GM23248 (cell line): Measurements from ENCODE around the gene POMT1. TPM values are rescaled to one million over a fixed set of nuclear protein-coding genes. Genes with fewer than 3 reads are reported as not detected.

Source experiments
- DNase-seq: peaks from one replicate; pipeline ENCODE4 v3.0.0-alpha.2; 2015
- H2AFZ ChIP-seq: fragments of 200-600 bp; sonication (generic); 2 replicates; pipeline ENCODE4 v1.6.1; 2016; ENCODE audit warnings: antibody characterized with exemption
- H3F3A ChIP-seq: fragments of 200-600 bp; sonication (generic); 2 replicates; pipeline ENCODE4 v1.6.1; 2016; ENCODE audit warnings: mild to moderate bottlenecking, antibody characterized with exemption, mixed run types; ENCODE audit not compliant: insufficient read depth
- H3K27ac ChIP-seq: fragments of 200-600 bp; sonication (generic); 2 replicates; pipeline ENCODE4 v1.5.1; 2016; ENCODE audit warnings: mild to moderate bottlenecking
- H3K27me3 ChIP-seq: fragments of 200-600 bp; sonication (generic); replicated peaks from 2 replicates; pipeline ENCODE4 v1.6.1; 2016; ENCODE audit warnings: mild to moderate bottlenecking; ENCODE audit not compliant: insufficient read depth
- H3K36me3 ChIP-seq: fragments of 200-600 bp; sonication (generic); 2 replicates; pipeline ENCODE4 v1.6.1; 2016; ENCODE audit warnings: low read depth, mild to moderate bottlenecking
- H3K4me1 ChIP-seq: fragments of 200-600 bp; sonication (generic); 2 replicates; pipeline ENCODE4 v1.6.1; 2016; ENCODE audit warnings: mild to moderate bottlenecking; ENCODE audit not compliant: insufficient read depth
- H3K4me2 ChIP-seq: fragments of 200-600 bp; sonication (generic); one replicate; pipeline ENCODE4 v1.6.1; 2016; ENCODE audit warnings: mild to moderate bottlenecking; ENCODE audit not compliant: unreplicated experiment
- H3K4me3 ChIP-seq: fragments of 200-600 bp; sonication (generic); 2 replicates; pipeline ENCODE4 v1.5.1; 2016; ENCODE audit warnings: mild to moderate bottlenecking
- H3K79me2 ChIP-seq: fragments of 200-600 bp; sonication (generic); 2 replicates; pipeline ENCODE4 v1.6.1; 2016; ENCODE audit warnings: mild to moderate bottlenecking; ENCODE audit not compliant: insufficient read depth
- H3K9ac ChIP-seq: fragments of 200-600 bp; sonication (generic); 2 replicates; pipeline ENCODE4 v1.6.1; 2016; ENCODE audit warnings: mild to moderate bottlenecking
- H3K9me2 ChIP-seq: fragments of 200-600 bp; sonication (generic); 2 replicates; pipeline ENCODE4 v1.6.1; 2016; ENCODE audit warnings: mixed run types, mild to moderate bottlenecking, moderate library complexity; ENCODE audit not compliant: insufficient read depth
- H3K9me3 ChIP-seq: fragments of 200-600 bp; sonication (generic); one replicate; pipeline ENCODE4 v1.6.1; 2017; ENCODE audit warnings: low read depth
- H4K20me1 ChIP-seq: fragments of 200-600 bp; sonication (generic); 2 replicates; pipeline ENCODE4 v1.6.0; 2016; ENCODE audit not compliant: insufficient read depth
- EZH2 ChIP-seq: fragments of 200-600 bp; sonication (generic); IDR thresholded peaks from 2 replicates; pipeline ENCODE4 v1.6.1; 2018; ENCODE audit warnings: antibody characterized with exemption, mild to moderate bottlenecking; ENCODE audit not compliant: insufficient read depth, poor library complexity, severe bottlenecking
- EZH2phosphoT487 ChIP-seq: fragments of 200-600 bp; sonication (generic); IDR thresholded peaks from 2 replicates; pipeline ENCODE4 v1.6.1; 2018; ENCODE audit warnings: antibody characterized with exemption, moderate library complexity, mild to moderate bottlenecking, low read depth; ENCODE audit not compliant: insufficient read depth
- WGBS, 2 experiments: methylation state at CpG; one replicate each; pipeline ENCODE4 v1.1.6; 2015 to 2017; ENCODE audit warnings: low lambda C conversion rate in 2 of 2, low coverage in 1 of 2; ENCODE audit errors: missing lambda C conversion rate in 2 of 2; 5-methylcytosine and 5-hydroxymethylcytosine counted together
- in situ Hi-C: fragments of 300-500 bp; cut with MboI; formaldehyde crosslinking; loops from 2 replicates; pipeline ENCODE4 v1.15.0; 2020
- polyA plus RNA-seq: library from polyadenylated mRNA; unstranded; fragments of >200 nt; fragmentation: Nextera tagmentation; extraction: Ambion mirVana; gene quantifications from 2 replicates; pipeline ENCODE4 v1.2.1, GENCODE V29; 2016
- total RNA-seq: library from RNA; depleted of rRNA; stranded (reverse); fragments of >200 nt; shearing (Covaris generic); gene quantifications from 2 replicates; pipeline ENCODE4 v1.2.3, GENCODE V29; 2014

POMT1 gene
- total and polyA plus RNA-seq, 2 experiments from 2014 or later, result 28.4 to 32.9 TPM

- Histone ChIP-seq H3K4me3 (no peak overlapping the region), H3K4me2 (no peak overlapping the region), H3K9ac (no peak overlapping the region), H3K27me3 (no peaks in the 10 kb centered on the region), H3K9me3 (no peaks in the 10 kb centered on the region), H3K4me1 (peaks cover 9% of the 10 kb centered on the region; the same call in 1 of the 2 replicates), H3K9me2 (no peaks in the 10 kb centered on the region), H3K36me3 (peaks cover 35% of the 10 kb centered on the region), H4K20me1 (no peaks in the 10 kb centered on the region), H3F3A (peaks cover 39% of the 10 kb centered on the region), H2AFZ (no peak overlapping the region), H3K79me2 (peaks cover 18% of the 10 kb centered on the region; the same call in 1 of the 2 replicates), H3K27ac (0 out of 2 replicates have a peak overlapping the region, but pooled peaks have one; percentile 22)
- DNase-seq, result no peak
- TF ChIP-seq EZH2, result no peak
- in situ Hi-C loops, result no loop called here
- WGBS, 2 experiments, result 75 to 77% methylated on average over 12 of the region's 12 CpGs
Observed at GRCh38 chr9:131500377-131500776, 2.3 kb upstream of the POMT1 start.

- 60 to 63% methylated on average over 5 of the region's 5 CpGs for WGBS, 2 experiments
- H3K27ac ChIP-seq, result peak overlapping the region; percentile 22; the same call in 1 of the 2 replicates
- no peak overlapping the region for H3K4me3 ChIP-seq
- no peaks in the 10 kb centered on the region for H4K20me1 ChIP-seq
- peaks cover 9% of the 10 kb centered on the region; the same call in 1 of the 2 replicates for H3K4me1 ChIP-seq
- H3K79me2 ChIP-seq, result peaks cover 21% of the 10 kb centered on the region; the same call in 1 of the 2 replicates
- no peak overlapping the region for H3K4me2 ChIP-seq
- DNase-seq, result peak; percentile 84
- no peak overlapping the region for H3K9ac ChIP-seq
- H2AFZ ChIP-seq, result no peak overlapping the region
- no peaks in the 10 kb centered on the region for H3K27me3 ChIP-seq
- in situ Hi-C loops, result no loop called here
- TF ChIP-seq EZH2, result no peak
- TF ChIP-seq EZH2phosphoT487, result no peak
- H3F3A ChIP-seq, result peaks cover 39% of the 10 kb centered on the region
- no peaks in the 10 kb centered on the region for H3K9me2 ChIP-seq
- H3K9me3 ChIP-seq, result no peaks in the 10 kb centered on the region
- peaks cover 30% of the 10 kb centered on the region for H3K36me3 ChIP-seq
Observed at GRCh38 chr9:131500939-131501541, 1.7 kb upstream of the POMT1 start.

- peaks cover 10% of the 10 kb centered on the region for H3K36me3 ChIP-seq
- TF ChIP-seq EZH2phosphoT487 (no peak), EZH2 (no peak)
- H3K27me3 ChIP-seq, result no peaks in the 10 kb centered on the region
- 4 to 5% methylated on average over 31 to 32 of the region's 32 CpGs for WGBS, 2 experiments
- H3K4me2 ChIP-seq, result peak overlapping the region; percentile 80
- peak overlapping the region; percentile 84 for H2AFZ ChIP-seq
- peaks cover 26% of the 10 kb centered on the region; the same call in 1 of the 2 replicates for H3K79me2 ChIP-seq
- no peaks in the 10 kb centered on the region for H4K20me1 ChIP-seq
- in situ Hi-C loops, result no loop called here
- no peak overlapping the region for H3K27ac ChIP-seq
- peaks cover 30% of the 10 kb centered on the region for H3F3A ChIP-seq
- DNase-seq, result peak; percentile 74
- no peaks in the 10 kb centered on the region for H3K9me3 ChIP-seq
- no peaks in the 10 kb centered on the region for H3K9me2 ChIP-seq
- peak overlapping the region; percentile 78 for H3K4me3 ChIP-seq
- H3K9ac ChIP-seq, result peak overlapping the region; percentile 74
- H3K4me1 ChIP-seq, result peaks cover 9% of the 10 kb centered on the region; the same call in 1 of the 2 replicates
Observed at GRCh38 chr9:131503626-131504465, 1.1 kb downstream of the POMT1 start.

- Histone ChIP-seq H3K27me3 (no peaks in the 10 kb centered on the region), H3K9ac (no peak overlapping the region), H3K36me3 (no peaks in the 10 kb centered on the region; the same call in none of the 2 replicates), H3K4me1 (peaks cover 9% of the 10 kb centered on the region; the same call in 1 of the 2 replicates), H4K20me1 (no peaks in the 10 kb centered on the region), H3K4me3 (no peak overlapping the region), H3K27ac (no peak overlapping the region), H3F3A (peaks cover 18% of the 10 kb centered on the region), H3K9me3 (no peaks in the 10 kb centered on the region), H3K79me2 (peaks cover 26% of the 10 kb centered on the region; the same call in 1 of the 2 replicates), H2AFZ (no peak overlapping the region), H3K9me2 (no peaks in the 10 kb centered on the region), H3K4me2 (no peak overlapping the region)
- TF ChIP-seq EZH2, result no peak
- no peak for TF ChIP-seq EZH2phosphoT487
- WGBS, 2 experiments, result 92 to 94% methylated on average over 8 of the region's 8 CpGs
- in situ Hi-C loops, result no loop called here
- DNase-seq, result no peak
Observed at GRCh38 chr9:131505012-131505411, 2.3 kb downstream of the POMT1 start.
